Measurements from ENCODE around the gene GNAI3. TPM values are rescaled to one million over a fixed set of nuclear protein-coding genes. Genes with fewer than 3 reads are reported as not detected.

GNAI3 gene
- total and polyA plus RNA-seq, 10 of the 15 experiments (the other 5 are each of a cell fraction or from before 2014, with no cell fraction given) = 5.9 to 13.8 (median 8.0) TPM

DNA sequence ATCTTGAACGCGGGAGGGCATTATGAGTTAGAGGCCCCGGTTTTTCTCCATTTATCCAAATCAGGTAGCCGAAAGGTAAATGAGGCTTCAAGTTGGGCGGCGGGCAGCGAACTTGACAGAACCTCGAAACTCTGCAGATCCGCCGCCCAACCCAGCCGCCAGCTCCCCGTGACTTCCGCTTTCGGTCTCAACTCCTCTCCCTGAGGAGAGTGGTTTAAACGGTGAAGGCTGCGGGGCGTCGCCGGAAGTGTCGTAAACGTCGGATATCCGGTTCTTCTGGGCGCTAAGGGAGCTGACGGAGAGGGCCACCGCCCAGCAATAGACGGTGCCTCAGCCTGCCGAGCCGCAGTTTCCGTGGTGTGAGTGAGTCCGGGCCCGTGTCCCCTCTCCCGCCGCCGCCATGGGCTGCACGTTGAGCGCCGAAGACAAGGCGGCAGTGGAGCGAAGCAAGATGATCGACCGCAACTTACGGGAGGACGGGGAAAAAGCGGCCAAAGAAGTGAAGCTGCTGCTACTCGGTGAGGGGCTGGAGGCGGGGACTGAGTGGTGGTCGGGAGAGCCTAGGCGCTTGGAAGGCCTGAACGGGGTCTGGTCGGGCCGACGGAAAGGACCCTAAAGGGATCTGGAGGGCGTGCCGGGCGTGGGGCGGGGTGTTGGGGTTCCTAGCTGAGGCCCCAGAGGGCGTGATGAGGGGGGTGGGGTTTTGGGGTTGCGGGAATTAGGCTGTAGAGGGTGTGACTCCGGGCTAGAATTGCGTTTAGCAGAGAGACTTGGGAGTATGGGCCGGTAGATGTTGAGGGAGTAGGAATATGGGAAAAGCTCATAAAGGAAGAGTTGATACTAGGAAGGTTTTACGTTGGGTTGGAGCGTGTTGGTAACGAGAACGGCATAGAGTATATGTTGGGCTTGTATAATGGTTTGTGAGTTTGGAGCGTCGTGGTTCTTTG, at the start of gene GNAI3 (continued):
- TF ChIP-seq KLF5 (IDR thresholded peaks at IDR 0.05; ENCODE audit: partially characterized antibody) = peak; percentile 79
- no peak for TF ChIP-seq SREBF2 (IDR thresholded peaks at IDR 0.05; ENCODE audit: low read length)
- no peak for TF ChIP-seq BACH1 (IDR thresholded peaks at IDR 0.05; ENCODE audit: borderline replicate concordance)
- no peak for TF ChIP-seq STAT3 (IDR thresholded peaks at IDR 0.05; ENCODE audit: low read depth, low read length)
- TF ChIP-seq CHD4 (IDR thresholded peaks at IDR 0.05) = no peak
- TF ChIP-seq TCF3 (IDR thresholded peaks at IDR 0.05; ENCODE audit: borderline replicate concordance, insufficient read depth, low read depth, low read length) = no peak
- peak in 1 of 2 experiments; percentile 8; a peak in 1 of 4 replicates for TF ChIP-seq IKZF2 (IDR thresholded peaks at IDR 0.05)
- TF ChIP-seq YBX1 (IDR thresholded peaks at IDR 0.05) = 0 out of 2 replicates have a peak, but pooled peaks have one; percentile 58
- peak; percentile 45; the same call in 1 of the 2 replicates for TF ChIP-seq CHD2 (IDR thresholded peaks at IDR 0.05; ENCODE audit: borderline replicate concordance, low read depth, low read length)
- TF ChIP-seq MYC (IDR thresholded peaks at IDR 0.05; ENCODE audit: insufficient read depth, insufficient read length, insufficient replicate concordance, low read length, severe bottlenecking) = no peak
- TF ChIP-seq, protein P1, sequence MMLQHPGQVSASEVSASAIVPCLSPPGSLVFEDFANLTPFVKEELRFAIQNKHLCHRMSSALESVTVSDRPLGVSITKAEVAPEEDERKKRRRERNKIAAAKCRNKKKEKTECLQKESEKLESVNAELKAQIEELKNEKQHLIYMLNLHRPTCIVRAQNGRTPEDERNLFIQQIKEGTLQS (IDR thresholded peaks at IDR 0.05; ENCODE audit: borderline replicate concordance, extremely low read depth, low read depth, low read length) = no peak
- peak; percentile 93 for TF ChIP-seq SPI1 (IDR thresholded peaks at IDR 0.05; ENCODE audit: borderline replicate concordance, insufficient read depth, low read depth, low read length)
- TF ChIP-seq NBN (IDR thresholded peaks at IDR 0.05) = 0 out of 2 replicates have a peak, but pooled peaks have one; percentile 88
- TF ChIP-seq SMAD1 (IDR thresholded peaks at IDR 0.05; ENCODE audit: low read depth, partially characterized antibody) = peak; percentile 31
- peak; percentile 78; the same call in 1 of the 2 replicates for TF ChIP-seq TAF1 (IDR thresholded peaks at IDR 0.05; ENCODE audit: borderline replicate concordance, low read depth, low read length)
- peak; percentile 44; the same call in 1 of the 2 replicates for TF ChIP-seq EED (IDR thresholded peaks at IDR 0.05; ENCODE audit: low read depth)
- TF ChIP-seq, protein P2, sequence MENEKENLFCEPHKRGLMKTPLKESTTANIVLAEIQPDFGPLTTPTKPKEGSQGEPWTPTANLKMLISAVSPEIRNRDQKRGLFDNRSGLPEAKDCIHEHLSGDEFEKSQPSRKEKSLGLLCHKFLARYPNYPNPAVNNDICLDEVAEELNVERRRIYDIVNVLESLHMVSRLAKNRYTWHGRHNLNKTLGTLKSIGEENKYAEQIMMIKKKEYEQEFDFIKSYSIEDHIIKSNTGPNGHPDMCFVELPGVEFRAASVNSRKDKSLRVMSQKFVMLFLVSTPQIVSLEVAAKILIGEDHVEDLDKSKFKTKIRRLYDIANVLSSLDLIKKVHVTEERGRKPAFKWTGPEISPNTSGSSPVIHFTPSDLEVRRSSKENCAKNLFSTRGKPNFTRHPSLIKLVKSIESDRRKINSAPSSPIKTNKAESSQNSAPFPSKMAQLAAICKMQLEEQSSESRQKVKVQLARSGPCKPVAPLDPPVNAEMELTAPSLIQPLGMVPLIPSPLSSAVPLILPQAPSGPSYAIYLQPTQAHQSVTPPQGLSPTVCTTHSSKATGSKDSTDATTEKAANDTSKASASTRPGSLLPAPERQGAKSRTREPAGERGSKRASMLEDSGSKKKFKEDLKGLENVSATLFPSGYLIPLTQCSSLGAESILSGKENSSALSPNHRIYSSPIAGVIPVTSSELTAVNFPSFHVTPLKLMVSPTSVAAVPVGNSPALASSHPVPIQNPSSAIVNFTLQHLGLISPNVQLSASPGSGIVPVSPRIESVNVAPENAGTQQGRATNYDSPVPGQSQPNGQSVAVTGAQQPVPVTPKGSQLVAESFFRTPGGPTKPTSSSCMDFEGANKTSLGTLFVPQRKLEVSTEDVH (IDR thresholded peaks at IDR 0.05; ENCODE audit: low read depth, partially characterized antibody) = peak; percentile 56
- peak; percentile 26; the same call in 1 of the 2 replicates for TF ChIP-seq ZBED1 (IDR thresholded peaks at IDR 0.05; ENCODE audit: borderline replicate concordance)
- peak; percentile 86; the same call in 1 of the 2 replicates for TF ChIP-seq HDGF (IDR thresholded peaks at IDR 0.05)
- no peak for TF ChIP-seq IRF4 (IDR thresholded peaks at IDR 0.05; ENCODE audit: low read depth, low read length)
- TF ChIP-seq, protein P3, sequence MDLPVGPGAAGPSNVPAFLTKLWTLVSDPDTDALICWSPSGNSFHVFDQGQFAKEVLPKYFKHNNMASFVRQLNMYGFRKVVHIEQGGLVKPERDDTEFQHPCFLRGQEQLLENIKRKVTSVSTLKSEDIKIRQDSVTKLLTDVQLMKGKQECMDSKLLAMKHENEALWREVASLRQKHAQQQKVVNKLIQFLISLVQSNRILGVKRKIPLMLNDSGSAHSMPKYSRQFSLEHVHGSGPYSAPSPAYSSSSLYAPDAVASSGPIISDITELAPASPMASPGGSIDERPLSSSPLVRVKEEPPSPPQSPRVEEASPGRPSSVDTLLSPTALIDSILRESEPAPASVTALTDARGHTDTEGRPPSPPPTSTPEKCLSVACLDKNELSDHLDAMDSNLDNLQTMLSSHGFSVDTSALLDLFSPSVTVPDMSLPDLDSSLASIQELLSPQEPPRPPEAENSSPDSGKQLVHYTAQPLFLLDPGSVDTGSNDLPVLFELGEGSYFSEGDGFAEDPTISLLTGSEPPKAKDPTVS (IDR thresholded peaks at IDR 0.05; ENCODE audit: low read depth, low read length) = no peak
- TF ChIP-seq IKZF1 (conservative IDR thresholded peaks at IDR 0.05) = peak; percentile 73
- peak; percentile 44; the same call in 1 of the 2 replicates for TF ChIP-seq NFYB (IDR thresholded peaks at IDR 0.05; ENCODE audit: insufficient read depth, low read depth, low read length)
- TF ChIP-seq ATF7 (IDR thresholded peaks at IDR 0.05; ENCODE audit: low read depth) = peak; percentile 69; the same call in 1 of the 2 replicates
- no peak; the same call in none of the 2 replicates for TF ChIP-seq CBFB (IDR thresholded peaks at IDR 0.05; ENCODE audit: low read depth)
- peak; percentile 87 for TF ChIP-seq PML (IDR thresholded peaks at IDR 0.05; ENCODE audit: low read length)
- TF ChIP-seq SMAD5 (IDR thresholded peaks at IDR 0.05; ENCODE audit: low read depth) = peak; percentile 91
- peak; percentile 82 for TF ChIP-seq TBL1XR1 (IDR thresholded peaks at IDR 0.05; ENCODE audit: low read depth, low read length)
